Right lung (tissue), 5 donors: ENCODE results near the gene LOXL3. TPM values are rescaled to one million over a fixed set of nuclear protein-coding genes. Genes with fewer than 3 reads are reported as not detected.

ENCODE experiments used
- DNase-seq, 2 donors: peaks; one replicate each; pipeline ENCODE4 v3.0.0-alpha.2; 2013
- polyA plus RNA-seq, 5 donors: library from polyadenylated mRNA; unstranded; fragments of 120-200 nt; gene quantifications; one replicate each; pipeline versions ENCODE4 v1.2.1 to v1.2.3, GENCODE V29; 2013; ENCODE audit warnings: inconsistent platforms in 1 of 5, low replicate concordance in 1 of 5; ENCODE audit not compliant: insufficient read length in 5 of 5, insufficient read depth in 1 of 5

LOXL3 gene
- polyA plus RNA-seq, 5 donors = 7.9 to 9.9 (median 9.6) TPM

DNA sequence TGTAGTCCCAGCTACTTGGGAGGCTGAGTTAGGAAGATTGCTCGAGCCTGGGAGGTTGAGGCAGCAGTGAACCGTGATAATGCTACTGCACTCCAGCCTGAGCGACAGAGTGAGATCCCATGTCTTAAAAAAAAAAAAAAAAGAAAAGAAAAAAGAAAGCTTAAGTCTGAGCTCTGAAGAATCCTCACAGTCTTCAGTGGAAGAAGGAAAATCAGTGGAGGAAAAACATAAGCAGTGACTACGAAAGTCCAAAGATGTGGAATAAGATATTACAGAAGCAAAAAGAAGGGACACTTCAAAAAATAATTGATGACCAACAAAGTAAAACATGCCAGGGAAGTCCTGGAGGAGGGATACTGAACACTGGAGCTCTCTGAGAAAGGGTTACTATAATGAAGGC lies 43.5 kb downstream of the LOXL3 start:
- DNase-seq = no peak

DNA sequence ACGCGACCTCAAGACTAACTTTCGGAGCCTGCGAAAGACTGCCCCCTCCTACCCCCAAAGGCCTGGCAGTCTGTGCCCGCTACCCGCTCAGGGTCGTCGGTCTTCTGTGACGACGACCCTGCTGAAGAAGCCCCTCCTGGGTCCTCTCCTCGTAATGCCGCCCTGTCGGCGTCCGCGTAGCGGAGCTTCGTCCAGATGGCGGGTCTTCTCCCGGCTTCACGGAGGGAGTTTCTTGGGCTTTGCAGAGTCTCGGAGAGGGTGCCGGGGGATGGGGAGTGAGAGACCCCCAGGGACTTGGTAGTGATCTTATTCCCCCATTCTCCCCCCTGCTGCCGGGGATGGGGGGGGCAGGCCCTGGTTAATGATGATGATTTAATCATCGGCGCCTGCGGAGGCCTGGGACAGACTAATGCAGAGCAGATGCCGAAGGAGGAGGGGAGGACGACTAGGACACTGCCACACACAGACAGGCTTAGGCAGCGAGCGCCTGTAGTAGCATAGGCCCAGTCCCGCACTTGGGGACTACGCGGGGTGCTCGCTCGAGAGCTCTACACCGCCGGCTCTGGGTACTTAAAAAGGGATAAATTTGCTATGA lies 45.7 kb downstream of the LOXL3 start:
- DNase-seq = no peak

DNA sequence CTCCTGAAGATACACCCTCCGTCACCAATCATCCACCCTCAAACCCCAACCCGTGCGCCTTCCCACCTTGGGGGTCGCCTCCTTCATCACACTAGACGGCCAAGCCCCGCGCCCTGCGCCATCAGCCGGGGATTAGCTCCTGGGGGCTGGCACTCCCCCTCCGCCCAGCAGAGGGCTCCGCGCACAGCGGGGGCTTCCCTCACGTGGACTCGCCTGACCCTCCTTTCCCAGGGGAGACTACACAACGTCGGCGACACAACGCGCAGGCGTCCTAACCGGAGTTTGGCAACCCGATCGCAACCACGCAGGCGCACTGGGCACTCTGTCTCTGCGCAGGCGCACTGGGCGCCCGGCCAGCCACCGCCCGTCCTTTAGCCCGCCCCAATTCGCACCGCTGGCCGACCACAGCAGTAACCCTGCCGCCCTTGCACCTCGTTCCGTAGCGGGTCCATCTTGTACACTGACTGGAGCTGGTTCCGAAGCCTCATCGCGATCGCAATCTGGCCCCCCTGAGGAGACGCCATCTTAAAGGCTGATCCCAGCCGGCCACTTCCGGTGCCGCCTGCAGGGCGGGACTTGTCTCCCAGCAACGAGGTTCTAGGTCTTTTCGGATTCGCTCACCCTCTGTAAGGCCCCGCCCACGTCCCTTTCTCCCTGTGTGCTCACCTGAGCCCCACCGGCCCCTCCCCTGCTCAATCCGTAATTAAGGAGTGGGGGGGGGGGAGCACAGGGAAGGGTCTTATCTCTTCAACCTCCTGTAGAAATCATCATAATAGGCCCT lies 46.4 kb downstream of the LOXL3 start, which contains the start of gene PCGF1:
Gene PCGF1, minus strand, starts transcription at position 551 of the 781 bp plus-strand sequence. Its CDS starts 27 bp downstream, at position 524.
- DNase-seq = peak; percentile 98 to 99

DNA sequence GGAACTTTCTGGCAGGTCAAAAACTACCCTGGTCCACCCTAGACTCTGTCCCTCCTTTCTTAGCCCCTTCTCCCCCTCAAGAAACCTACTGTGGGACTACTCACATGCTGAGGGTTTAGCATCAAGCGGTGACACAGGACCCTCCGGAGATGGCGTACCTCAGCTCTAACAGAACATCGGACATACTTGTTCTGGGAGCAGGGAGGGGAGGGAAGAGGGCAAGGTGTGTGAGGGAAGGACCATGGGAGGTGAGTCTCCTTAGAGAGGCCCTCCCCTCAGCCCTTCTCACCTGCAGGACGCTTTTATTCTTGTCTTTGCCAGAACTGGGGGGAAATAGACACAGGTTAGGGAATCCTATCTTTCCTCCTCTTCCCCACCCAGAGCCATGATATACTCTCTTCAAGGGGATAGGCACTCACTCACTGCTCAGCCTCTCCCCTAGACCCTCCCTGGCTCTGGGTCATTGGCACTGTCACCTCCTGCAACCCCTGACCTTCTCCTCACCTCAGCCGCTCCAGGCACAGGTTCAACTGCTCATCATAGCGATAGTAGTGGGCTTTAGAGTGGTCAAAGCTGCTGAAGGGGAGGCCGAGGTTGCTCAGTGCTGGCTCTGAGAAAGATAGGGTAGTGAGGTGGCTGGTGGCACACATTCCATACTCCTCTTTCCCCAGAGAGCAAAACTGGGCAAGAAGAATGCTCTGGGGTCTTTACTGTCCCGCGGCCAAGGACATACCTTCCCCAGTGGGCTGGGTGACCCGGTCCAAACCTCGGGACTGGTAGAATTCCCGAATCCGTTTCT lies 48.1 kb downstream of the LOXL3 start:
- no peak for DNase-seq

DNA sequence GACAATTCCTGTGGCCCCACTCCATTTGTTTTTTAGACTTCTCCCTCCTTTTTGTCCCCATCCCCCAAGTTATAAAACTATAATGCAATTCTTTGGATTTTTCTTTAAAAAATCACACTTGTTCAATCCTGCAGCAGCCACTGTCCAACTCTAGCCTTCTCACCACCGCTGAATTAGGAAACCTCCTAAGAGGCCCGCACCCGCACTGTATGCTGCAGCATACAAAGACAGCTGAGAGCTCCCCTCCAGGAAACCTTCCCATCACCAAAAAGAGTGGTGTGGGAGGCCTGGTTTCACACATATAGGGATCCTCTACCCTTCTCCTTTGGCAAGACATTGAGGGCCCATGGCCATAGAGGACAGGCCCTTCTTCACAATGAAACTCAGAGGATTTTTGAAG lies 49.2 kb downstream of the LOXL3 start:
- no peak for DNase-seq

DNA sequence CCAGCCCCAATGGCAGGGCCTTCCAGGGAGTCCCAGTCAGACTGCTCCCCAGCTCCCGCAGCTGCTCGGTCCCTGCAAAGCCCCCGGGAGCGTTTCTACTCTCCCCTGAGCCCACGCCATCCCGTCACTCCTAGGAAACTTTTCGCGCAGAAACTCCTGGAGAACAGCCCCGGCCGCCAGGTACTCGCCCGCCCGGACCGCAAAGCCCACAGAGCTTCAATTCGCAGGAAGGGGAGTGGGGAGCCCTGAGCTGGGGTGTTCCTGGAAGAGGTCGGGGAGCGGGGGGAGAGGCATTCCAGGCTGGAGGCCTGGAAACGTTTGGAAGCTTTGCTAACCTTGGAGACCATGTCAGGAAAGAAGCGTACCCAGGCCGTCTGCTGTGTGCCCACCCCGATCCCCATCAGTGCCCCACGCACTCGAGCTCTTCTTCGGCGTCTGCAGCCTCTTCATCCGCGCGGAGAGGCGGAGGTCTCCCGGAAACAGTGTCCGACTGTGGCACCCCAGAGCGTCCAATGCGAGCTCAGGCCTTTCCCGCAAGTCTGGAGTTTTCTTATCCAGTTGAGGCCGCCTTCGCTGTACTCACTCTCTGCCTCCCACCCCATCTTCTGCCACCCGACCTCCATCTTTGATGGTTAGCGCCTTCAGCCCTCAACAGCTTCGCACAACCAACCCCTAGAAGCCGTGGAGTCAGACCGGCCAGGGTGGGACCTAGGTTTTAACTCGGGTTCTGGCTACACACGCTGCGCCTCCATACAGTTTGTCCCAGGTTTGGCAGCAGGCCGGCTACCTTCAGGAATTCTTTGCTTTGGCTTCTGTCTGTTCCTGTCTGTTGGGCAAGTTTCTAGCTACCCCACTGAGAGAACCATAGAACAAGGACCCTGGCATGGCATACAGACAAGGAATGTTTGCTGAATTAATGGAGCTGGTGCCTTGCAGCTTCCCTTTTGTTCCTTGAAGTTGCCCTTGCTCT lies 50.0 kb downstream of the LOXL3 start:
- DNase-seq = no peak

DNA sequence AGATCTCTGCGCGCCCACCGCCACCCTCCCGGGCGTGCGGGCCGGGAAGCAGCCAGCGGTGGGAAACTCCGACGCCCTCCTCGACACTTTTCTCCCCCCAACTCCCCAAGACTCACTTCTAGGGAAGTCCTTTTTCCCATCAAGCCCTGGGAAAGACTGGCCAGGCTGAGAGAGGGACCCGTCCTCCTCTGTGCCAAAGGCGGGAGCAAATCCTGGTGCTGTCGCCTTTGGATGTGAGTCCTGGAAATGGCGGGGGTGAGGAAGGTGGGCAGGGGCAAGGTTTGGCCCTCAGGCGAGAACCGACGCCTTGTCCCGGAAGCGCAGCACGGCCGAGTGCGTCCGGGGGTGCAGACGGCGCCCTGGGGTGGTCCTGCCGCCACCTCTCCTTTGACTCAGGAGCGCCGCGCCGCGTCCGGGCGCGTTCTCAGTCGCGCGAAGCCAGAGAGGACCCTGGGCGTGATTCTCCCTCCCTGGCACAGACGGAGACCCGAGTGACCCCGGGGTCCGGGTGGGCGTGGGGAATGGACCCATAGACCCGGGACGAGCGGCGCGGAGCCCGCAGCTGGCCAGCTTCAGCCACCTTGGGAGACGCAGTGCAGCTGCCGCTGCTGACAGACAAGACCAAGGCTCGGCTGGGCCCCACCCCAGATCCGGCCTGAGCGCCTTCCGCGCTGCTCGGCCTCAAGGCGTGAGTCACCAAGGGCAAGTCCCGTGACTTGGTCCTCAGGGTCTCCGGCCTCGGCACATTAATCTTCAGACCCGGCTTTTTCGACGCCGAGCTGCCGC lies 50.8 kb downstream of the LOXL3 start:
- peak; percentile 48 to 58 for DNase-seq

DNA sequence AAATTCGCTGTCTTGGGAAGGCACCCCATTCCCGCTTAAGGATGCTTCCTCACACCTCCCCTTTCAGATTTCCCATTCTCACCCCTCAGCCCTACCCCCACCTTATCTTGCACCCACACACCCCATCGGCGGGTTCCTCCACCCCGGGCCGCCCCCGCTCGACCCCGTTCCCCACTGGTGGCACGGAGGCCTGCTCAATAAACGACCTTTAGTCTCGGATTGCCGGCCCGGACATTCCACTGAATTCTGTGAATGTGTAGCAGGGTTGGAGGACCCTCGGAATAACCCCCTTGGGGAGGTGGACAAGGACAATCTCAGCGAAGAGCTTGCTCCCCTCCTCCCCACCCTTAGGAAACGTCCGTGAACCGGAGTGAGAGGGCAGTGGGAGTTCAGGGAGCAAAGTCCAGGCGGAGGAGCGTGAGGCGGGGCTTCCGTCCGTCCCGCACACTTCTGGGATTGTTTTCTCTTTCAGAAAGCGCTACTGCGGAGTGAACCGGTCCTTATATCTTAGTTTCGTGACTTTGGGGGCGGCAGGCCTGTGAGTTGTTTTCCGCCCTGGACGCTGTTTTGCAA lies 51.5 kb downstream of the LOXL3 start:
- DNase-seq = no peak

DNA sequence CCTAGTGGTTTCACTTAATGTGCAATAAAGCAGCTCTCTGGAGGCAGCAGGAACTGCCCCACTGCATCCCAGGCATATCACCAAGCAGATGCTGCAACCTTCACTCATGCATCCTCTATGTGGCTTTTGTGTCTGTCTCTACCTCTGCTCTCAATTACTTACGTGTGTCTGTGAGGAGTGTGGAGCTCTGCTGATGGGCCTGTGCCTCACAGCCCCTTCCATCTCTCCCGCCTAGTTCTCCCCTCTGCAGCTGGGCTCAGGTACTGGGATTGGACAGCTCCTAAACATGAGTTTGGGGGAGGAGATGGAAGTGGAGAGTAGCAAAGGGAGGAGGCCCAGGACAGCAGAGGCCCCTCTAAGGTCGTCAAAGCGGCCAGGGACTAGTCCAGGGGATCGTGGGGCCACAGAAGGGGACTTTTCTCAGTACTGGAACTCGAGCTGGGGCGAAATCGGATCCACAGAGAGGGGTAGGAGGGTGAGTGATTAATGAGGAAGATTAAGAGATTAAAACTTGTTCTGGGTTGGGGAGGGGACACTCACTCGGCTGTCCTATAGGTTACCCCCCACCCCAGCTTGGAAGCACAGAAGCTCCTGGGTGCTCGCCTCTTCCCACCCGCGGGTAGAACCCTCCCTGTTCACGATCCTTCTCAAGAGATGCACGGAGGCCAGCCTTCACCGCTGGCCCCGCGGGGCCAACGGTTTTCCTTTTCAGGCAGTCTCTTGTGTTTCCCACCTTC lies 52.2 kb downstream of the LOXL3 start:
- no peak for DNase-seq

DNA sequence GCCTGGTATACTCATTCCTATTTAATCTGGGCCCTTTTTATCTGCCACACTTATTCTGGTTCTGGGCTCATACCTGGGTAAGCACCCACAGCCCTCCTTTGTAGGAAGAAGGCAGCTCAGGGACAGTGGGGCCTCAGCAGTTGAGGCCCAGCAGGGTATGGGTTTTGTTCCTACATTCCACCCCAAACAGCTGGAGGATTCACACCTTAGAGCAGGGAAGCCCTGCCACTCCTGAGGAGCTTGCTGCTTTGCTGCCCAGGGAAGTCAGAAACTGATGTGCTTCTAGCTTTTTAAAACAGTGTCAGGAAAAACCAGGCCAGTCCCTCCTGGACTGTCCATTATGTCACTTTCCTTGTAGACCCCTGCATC lies 53.2 kb downstream of the LOXL3 start:
- no peak for DNase-seq

DNA sequence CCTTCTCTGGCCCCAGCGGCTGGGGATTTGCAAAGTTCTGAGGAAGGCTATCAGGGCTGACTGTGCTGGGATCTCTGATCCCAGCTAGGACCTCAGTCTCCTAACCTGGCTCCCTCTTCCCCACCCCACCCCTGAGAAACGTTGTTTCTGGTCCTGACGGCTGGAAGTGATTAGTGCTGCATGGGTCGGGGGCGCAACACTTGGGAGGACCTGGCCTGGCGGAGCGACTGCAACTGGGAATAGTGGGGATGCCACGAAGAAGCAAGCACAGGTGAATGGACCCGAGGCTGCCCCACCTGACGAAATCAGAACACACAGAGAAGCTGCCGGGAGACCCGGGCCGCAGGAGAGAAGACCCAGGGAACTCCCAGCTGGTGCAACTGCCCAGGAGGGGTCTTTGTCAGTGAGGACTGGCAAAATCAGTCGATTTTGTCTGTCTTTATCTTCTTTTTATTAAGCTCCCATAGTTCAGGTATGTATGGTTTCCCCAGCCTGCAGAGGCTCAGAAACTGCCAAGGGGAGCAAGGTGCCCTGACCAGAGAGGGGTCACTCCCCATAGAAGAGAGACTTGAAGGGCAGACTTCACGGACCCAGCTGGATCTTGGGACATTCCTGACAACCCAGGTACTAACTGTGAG lies 53.7 kb downstream of the LOXL3 start:
- DNase-seq = no peak

DNA sequence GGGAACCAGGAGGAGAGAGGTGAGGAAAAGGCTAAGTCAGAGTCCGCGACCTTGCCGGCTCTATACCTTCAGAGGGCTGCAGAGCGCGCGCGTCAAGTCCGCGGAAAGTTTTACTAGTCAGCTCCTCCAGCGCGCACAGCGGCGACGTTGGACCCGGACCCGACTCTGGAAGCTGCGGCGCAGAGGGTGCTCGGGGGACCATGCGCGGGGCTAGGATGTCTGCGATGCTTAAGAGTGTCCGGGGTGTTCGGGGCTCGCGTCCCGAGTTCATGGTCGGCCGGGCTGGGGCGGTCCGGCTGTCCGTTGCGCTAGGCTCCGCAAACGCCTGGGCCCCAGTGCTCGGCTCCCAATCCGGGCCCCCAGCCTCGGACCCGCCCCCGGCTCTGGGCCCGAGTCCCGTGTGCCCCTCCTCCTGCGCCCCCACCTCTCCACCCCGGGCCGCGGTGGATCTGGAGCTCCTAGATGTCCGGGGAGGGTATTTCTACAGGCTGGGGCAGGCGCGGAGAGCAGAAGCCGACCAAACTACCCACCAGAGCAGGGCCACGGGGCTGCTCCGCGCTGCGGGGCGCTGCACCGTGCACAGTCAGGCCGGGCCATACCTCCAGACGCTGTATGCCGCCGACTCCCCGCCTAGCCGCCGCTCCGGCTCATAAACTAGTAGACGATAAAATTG lies 54.3 kb downstream of the LOXL3 start, which contains the start of gene LBX2:
Gene LBX2, minus strand, starts transcription at position 337 of the 673 bp plus-strand sequence. Its CDS starts 66 bp downstream, at position 271.
- no peak for DNase-seq

DNA sequence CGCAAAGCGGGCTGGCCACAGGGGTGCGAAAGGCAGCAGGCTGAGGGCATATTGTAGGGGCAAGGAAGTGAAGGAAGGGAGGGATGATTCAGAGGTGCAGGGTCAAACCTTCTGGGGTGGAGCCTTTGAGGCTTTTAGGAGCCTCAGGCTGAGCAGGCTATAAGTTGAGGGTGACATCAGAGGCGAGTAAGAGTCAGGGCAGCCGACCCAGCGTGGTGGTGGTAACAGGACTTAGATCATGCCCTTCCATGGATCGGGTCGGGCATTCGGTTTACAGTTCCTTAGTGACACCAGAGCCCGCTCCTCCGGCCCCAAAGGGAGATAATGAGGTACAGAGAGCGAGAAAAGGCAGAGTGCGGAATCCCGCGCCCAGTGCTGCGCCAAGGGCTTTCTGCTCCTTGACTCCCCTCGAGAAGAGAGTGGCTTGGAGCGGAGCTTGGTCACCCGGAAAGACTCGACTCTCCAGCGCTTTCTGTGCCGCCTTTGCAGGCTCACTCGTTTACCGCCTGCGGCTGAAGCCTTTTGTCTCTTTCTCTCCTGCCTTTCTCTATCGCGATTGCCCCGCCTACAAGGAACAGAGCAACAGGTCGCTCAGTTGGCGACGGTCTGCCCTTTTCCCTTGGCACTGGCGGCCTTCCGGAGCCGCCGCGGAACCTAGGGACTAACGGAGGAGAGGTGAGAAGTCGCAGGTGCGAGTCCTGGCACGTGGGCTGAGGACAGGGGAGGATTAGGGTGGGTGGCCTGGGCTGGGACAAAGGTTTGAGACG lies 55.1 kb downstream of the LOXL3 start:
- no peak for DNase-seq

DNA sequence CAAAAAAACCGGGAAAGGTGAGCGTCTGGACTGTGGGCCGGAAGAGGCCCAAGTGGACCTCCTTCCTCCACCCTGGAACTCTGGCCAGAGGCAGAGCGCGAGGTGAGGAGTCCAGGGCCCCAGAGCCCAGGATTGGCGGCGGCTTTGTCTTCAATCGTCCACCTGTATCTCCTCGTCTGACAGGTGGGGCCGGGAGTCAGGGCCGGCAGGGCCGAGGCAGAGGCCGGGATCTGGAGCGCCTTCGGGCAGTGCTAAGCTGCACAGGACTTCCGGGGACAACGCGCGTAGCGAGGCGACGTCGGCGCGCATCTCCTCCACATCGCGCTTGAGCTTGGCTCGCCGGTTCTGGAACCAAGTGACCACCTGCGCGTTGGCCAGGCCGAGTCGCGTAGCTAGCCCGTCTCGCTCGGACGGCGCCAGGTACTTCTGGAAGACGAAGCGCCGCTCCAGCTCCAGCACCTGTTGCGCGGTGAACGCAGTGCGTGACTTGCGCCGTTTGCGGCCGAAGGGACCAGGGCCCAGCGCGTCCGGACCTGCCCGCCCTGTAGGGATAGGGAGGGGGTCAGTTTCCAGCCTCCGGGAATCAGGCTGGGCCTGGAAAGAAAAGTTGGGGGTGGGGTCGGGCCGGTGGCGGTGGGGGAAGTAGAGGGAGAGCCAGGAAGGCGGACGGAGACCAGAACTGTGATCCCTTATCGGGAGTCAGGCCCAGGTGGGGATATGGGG lies 55.8 kb downstream of the LOXL3 start:
- no peak for DNase-seq

DNA sequence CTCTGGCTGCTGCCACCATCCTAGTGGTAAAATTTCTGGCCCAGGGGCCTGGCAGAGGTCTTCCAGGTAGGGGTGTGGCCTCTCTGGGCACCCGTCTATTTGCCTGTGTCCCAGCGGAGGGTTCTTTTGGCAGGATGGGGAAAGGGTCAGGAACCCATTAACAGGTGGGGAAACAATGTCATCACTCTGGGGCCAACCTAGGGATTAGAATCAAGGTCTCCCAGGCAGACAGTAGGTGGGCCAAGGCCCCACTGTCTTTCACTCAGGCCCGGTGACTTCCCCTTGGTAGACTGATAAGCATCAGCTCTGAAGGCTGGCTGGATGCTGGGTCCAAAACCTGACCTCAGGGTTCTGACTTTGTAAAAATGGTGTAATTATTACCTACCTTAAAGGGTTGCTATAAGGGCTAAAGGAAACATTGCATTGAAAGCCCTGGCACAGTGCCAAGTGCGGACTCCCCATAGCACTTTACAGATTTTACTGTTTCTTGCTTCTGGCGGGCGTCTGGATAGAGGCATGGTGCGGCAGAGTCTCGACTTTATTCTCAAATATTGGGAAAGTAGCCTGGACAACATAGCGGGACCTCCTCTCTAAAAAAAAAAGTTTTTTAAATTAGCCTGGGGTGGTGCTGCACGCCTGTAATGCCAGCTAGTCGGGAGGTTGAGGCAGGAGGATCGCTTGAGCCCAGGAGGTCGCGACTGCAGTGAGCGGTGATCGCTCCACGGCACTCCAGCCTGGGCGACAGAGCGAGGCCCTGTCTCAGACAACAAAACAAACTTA lies 56.6 kb downstream of the LOXL3 start:
- no peak for DNase-seq

DNA sequence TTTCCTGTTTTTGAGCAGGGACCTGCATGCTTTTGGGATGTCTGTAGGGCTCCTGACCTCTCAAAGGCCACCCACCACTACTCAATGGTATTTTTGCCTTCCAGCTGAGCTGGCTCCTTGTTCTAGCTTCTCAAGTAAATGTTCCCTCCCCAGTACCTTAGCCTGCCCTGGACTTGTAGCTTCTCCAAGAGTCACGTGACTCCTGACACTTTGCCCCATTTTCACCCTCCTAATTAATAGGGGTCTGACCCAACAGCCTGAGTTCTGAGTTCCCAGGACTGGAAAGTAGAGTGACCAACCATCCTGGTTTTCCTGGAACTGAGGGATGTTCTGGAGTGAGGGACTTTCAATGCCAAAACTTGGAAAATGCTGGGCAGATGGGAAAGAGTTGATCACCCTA lies 58.3 kb downstream of the LOXL3 start:
- DNase-seq = no peak
